Activated CD4-positive, CD25-positive, alpha-beta regulatory T cell treated with anti-CD3 and anti-CD28 coated beads, Interleukin-2, amount 50 U/mL, for 72 hours (primary cell): ENCODE results near the gene GNG2.

Source experiments
- DNase-seq: peaks from one replicate; pipeline ENCODE4 v3.0.0; 2021

GNG2 gene

DNA sequence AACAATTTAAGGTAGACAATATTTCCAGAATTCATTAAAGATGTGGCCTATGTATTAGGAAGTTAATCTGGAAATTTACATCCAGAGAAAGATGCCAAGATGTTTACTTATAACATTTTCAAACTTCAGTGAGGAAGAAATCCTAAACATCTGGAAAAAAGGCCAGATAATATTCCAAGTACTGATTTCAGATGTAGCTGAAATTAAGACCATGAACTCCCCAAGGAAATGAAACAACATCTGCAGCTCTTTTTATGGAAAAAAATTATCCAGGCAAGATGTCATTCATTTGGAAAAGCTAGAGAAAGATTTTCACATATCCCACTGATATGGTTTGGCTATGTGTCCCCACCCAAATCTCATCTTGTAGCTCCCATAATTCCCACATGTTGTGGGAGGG lies 35.0 kb downstream of the GNG2 start:
- DNase-seq: no peak

DNA sequence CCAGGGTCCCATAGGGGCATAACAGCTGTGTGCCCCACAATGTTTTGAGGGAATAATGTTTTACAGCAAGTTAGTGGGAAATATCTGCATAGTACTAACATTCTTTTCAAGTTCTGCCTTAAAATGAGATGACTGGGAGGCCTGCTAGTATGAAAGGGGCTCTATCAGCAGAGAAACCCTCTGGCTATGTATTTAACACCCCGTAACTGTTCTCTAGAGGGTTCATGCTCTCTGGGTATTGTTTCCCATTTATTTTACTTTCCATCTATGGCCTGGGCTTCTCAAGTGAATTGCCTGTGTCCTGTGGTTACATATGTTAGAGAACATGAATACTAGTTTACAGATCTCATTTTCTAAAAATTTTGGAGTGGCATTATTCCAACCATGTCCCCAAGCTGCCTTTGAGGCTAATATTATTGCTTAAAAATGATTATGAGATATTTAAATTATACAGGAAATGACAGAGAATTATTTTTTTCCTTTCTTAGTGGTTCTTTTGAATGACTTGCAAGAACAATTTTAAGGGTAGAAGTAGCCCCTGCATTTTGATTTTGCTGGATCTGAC lies 37.5 kb downstream of the GNG2 start:
- no peak for DNase-seq

DNA sequence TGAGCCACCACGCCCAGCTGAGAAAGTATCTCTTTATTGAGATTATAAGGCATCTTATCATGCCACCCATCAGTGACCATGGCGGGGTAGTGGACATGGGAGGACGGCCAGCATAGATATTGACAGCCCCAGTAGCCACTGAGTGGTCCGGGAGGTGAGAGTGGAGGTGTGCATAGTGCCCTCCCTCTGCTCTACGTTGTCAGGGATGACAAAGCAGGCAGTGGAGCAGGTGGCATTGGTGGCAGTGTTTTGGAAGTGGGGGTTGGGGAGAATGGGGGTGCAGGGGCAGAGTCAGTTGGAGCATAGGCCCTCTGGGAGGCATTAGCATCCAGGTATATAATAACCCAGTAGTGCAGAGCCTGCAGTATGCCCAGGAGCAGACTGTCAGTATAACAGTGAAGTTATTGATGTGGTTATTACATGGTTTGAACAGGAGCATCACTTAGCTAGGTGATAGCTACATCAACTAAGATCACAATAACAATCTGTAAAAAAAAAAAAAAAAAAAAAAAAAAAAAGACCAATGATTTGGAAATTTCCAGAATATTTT lies 41.1 kb downstream of the GNG2 start:
- no peak for DNase-seq

DNA sequence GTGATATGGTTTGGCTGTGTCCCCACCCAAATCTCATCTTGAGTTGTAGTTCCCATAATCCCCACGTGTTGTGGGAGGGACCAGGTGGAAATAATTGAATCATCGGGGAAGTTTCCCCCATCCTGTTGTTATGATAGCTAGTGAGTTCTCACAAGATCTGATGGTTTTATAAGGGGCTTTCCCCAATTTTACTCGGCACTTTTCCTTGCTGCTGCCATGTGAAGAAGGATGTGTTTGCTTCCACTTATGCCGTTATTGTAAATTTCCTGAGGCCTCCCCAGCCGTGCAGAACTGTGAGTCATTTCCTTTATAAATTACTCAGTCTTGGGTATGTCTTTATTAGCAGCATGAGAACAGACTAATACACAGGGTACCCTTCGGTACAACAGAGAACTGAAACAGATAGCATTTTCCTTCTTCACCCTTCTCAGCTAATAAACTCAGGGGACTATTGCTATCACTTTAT lies 45.3 kb downstream of the GNG2 start:
- DNase-seq: peak; percentile 34

DNA sequence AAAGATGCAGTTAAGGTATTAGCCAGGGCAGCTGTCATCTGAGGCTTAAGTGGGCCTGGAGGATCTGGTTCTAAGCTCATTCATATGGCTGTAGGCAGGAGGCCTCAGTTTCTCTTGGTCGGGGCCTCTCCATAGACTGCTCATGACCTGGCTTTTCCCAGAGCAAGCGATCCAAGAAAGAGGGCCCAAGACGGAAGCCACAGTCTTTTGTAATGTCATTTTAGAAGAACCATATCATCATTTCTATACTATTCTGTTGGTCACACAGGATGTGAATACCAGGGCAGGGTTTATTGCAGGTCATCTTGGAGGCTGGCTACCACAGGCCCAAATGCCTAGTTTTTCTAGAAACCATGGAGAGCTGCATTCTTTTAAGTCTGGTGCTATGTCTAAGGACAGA lies 47.7 kb downstream of the GNG2 start:
- DNase-seq: no peak

DNA sequence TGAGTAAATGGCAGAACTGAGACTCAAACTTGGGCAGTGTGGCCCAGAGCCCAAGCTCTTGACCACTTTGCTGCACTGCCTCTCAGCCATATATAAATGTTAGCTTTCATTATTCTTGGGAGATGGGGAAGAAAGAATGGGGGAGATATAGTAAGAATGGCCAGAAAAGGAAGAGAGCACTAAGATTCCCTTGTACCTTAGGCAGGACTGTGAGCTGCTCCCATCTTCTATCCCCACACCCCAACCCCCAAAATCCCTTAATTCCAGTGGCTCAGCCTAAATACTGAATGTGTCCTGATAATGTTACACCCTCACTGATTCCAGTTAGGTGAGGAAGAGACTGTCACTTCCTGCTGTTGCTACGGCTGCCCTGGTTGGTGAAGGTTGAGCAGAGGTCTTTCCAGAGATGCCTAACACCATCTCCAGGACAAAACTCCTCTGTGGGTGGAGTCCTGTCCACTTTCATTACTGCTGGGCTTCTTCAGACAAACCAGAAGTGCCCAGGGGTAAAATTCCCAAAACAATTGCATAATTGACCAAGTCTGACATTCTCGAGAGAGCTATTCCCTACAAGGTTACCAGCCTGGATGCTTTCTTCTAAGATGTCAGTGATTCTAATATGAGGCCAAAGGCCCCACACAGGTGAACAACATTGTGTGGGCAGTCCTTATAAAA lies 51.8 kb downstream of the GNG2 start:
- DNase-seq: no peak

DNA sequence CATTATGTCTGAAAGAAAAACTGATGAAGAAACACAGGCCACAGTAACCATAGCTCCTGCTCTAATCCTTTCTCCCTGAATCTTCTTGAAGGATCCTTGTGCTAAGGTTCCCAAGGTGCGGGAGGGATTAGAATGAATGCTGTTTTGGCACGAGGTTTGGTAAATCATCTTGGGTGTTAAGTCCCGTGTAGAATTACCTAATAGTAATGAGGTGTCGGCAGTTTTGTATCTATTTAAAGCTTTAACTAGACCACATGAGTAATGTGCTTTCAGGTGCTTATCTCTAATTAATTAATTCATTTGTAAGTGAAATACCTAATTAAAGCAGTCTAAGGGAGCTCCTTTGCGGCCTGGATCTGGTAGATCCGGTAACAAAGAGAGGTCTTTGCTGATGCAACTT lies 53.9 kb downstream of the GNG2 start:
- DNase-seq: no peak

DNA sequence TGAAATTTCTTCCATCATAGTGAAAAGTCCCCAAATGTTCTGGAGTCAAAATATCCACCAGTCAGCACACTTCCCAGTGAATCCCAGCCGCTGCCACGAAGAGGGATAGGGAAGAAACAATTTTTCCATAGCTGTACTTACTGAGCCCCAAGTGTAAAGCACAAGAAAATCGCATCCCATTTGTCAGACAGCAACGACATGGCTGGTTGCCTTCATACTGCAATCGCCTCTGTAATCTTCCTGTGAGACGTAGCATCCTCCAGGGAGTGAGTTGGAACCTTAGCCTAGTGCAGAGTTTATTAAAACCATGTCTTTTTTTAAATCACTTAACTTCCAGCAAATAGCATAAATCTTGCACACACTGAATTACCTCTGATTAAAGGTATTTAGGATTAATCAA lies 56.8 kb downstream of the GNG2 start:
- DNase-seq: no peak

DNA sequence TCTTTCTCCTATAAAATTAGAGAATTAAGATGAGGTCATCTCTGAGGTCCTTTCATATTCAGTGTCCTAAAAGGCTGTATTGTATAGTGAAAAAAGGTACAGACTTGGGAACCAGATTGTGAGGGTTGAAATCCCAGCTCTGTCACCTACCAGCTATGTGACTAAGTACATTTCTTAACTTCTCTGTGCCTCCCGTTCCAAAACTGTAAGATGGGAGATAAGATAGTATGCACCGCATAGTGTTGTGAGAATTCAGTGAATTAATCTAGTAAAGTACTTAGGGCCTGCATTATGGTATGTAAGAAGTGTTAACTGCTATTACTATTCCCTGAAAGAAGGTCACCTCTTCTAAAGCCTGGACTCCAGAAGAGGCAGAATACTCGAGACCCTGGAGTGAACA lies 60.6 kb downstream of the GNG2 start:
- DNase-seq: no peak

DNA sequence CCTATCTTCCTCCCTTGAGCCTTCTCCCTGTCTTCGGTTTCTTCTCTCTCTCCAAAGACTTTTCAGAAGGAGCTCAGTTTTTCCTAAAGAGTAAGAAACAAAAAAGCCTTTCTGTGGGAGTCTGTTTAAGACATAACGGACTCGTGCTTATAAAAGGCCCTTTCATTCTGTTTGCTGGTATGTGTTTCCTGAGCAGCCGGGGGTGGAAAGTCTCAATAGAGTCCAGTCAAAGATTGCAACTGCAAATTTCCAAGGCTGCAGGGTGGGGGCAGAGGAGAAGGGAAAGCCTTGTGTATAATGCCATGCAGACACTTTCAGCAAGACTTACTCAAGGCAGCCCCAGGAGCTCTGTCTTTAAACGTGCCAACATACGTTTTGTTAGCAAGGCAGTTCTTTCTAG lies 62.2 kb downstream of the GNG2 start:
- DNase-seq: no peak

DNA sequence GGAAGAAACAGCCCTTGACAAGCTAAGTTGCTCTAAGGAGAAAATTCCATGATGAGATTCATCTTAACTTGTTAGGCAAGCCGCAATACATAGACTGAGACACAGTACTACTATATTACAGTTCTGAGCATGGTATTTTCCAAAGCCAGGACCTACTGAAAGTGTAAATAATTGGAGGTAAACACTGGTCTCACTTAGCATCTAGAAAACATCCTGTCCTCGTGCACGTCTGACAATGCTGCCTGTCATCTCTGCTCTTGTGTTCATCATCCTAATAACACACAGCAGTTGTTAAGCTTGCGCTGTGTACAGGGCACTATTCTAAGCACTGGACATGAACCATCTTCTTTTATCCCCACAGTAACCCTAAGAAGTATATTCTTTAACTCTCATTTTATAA lies 64.2 kb downstream of the GNG2 start:
- no peak for DNase-seq

DNA sequence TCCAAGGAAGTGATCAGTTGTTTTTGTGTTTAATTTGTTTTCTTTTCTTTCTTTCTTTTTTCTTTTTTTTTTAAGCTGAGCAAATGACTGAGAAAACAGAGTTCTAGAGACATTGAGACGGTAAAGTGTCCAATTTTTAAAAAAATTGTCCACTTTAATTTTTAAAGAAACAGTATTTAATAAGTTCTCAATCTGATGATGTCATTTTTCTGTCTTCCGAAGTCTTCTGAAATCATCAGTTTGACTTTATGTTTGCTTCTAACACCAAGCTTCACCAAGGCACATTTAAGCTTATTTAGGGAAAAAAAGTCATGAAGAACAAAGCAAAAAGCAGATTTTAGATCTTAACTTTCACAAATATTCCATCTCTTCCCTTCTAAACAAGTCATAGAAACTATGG lies 65.6 kb downstream of the GNG2 start:
- DNase-seq: no peak

DNA sequence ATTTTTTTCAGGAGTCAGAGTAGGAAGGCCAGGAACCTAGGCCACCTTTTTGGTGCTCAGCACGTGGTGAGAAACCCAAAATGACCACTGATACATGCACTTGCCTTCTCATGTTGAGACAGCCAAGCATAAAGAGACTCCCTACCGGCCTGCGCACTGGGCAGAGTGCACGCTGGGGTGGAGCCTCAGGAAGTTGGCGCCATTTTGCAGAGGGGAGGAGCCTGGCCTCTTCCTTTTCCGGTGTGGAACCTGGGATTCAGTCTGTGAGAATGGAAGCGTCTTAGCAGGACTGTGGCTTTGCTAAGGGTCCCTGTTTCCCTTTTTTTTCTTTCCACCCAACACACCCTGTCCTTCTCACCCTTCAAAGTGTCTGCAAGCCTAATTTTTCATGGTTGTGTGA lies 66.0 kb downstream of the GNG2 start:
- no peak for DNase-seq

DNA sequence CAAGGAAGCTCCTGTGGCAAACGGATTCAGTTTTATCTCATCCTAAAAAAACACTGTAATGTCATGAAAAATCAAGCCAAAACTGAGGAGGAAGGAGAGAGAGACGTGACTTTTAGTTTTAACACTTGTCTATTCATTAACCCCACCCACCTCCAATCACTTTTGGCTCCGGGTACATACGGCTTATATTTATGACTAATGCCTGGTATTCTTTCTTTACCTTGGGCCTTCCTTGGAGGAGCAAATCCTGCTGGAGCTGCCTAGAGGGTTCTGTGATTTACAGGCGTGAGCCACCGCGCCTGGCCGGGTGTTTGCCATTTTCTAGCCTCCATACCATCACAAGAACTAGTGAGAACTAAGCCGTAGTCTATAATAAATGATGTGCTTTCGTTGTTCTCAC lies 68.2 kb downstream of the GNG2 start:
- no peak for DNase-seq

DNA sequence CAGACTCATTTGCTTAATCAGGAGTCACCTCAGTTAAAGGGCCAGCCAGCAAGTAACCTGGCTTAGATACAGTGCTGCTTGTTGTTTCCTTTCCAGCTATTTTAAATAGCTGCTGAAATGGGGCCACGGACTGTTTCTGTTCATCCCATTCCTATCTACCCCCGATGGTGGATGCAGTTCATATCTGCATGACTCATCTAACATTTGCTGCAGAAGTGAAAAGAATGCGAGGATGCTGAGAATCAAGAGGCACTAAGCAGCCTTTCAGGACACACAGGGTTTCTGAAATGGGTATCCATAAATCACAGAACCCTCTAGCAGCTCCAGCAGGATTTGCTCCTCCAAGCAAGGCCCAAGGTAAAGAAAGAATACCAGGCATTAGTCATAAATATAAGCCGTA lies 68.8 kb downstream of the GNG2 start:
- no peak for DNase-seq

DNA sequence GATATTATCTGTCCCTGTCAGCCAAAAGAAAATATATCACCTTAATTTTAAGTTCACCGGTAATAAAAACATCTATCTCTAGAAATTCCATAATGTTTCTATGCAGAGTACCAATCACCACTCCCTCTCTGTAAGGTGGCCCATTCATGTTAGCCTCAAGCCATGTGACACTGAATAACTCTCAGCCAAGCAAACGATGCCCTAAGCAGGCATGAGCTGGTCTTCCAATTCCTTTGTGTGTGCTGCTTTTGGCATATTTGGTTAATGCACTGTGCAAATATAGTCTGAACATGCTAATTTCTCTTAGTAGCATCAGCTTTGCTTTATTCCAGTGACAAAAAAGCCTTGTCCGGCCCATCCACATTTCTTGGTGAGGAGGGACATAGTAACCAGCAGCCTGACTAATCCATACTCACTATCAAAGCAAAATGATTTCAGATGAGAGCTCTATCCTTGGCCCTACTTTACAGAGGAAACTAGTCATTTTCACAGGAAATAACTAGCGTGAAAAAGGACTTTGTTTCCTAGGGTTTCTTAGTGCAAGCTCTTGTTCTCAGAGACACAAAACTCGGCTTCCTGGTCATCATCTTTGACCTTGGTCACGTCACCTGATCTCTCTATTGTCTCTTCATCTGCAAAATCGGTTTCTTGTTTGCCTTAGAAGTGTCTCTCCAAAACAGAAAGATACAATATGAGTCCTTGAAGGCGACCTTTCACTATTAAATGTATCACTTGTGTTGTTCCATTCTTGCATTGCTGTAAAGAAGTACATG lies 69.7 kb downstream of the GNG2 start:
- DNase-seq: no peak

DNA sequence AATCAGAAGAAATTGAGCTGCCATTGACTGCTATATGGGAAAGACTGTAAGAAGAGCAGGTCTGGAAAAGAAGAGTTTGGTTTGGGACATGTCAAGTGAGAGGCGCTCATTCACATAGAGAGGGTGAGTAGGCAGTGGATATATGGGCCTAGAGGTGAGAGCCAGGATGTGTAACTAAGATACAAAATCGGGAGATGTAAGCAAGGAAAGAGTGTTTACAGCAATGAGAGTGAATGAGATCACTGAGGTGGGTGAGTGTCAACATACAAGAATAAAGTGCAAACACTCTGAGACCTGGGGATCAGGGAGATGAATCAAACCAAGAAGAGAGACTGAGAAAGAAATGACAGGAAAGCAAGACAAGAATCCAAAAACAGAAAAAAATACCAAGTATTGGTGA lies 70.9 kb downstream of the GNG2 start:
- no peak for DNase-seq

DNA sequence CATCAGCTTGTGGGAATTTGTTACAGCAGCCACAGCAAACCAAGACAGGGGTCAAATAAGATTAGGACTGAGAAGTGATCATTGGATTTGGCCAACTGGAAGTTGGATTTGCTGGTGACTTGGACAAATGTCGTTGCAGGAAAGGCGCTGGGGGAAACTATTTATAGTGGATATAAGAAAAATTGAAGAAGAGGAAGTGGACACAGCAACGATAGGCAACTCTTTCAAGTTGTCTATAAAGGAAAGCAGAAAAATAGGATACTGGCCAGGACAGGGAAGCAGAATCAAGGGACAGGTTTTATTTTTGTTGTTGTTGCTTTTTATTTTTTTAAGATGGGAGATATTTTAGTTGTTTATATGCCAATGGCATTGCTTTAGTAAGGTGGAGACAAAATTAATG lies 72.8 kb downstream of the GNG2 start:
- no peak for DNase-seq

DNA sequence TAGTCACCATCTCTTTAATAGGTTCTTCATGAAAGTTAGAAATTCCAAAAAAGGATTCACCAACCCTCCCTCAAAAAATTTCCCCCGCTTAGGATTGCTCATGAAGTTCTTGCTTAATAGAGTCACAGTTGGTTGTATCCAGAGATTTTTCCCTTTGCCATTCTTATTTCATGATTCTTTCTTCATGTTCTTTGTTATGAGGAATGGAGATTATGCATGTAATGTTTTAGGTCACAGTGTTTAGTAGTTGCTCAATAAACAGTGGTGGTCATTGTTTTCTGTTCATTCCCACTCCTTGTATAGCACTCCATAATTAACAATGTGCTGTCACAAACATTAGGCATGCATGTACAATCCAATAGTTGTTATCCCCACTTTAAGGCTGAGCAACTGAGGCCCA lies 77.7 kb downstream of the GNG2 start:
- no peak for DNase-seq

DNA sequence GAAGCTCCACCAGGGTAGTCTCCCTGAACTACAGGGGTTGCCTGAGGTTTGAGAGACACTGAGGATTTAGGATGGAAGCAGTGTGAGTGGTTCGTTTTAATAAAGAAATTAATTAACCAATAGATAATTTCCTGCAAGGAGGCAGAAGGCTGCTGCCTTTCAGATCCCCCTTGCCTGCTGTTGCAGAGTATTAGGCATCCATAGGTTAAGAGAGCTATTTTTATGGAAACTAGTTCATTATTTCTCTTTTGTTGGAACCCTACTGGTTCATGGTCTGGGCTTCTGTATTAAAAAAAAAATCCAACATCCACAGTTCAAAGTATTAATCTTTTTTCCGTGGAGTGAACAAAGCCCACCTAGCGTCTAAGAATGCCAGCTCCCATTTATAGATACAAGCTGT lies 78.4 kb downstream of the GNG2 start:
- no peak for DNase-seq

DNA sequence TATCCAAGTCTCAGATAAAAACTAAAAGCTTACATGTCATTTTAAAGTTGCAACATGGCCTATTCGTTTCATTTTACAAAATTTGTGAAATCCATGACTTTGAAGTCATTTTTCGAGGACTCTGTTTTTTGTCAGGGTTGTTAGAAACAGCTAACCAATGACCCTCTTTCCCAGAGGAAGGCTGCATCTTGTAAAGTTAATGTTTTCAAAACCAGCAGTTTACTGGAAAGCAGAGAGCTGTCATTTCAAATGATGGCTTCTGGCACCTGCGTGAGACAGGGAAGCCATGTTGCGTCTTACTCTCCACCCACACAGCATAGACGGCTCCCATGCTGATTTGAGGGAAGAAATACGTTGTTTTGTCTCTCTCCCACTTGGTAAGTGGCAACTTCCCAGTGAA lies 78.8 kb downstream of the GNG2 start:
- DNase-seq: no peak

DNA sequence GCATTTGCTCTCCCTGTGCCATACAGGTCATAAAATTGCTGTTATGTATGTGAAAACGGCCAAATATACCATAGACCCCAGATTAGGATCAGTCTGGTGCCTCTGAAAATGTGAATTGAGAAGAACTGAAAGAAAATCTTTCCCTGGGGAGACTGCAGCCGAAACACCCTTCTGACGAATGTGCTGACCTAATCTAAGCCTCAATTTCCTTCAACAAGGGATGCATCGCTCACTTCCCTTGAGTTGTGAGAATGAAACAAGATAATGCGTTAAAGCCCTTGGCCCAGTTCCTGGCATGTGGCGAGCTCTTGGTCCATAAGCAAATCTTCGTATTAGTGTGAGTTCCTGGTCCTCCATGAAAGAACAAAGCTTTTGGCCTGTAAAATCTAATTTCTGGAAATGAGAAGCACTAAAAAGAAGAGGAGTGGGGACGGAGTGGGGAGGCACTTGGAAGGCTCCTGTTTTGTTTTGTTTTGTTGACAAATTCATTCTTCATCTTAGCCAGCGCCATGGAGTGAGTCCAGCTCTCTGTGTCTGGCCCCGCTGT lies 79.4 kb downstream of the GNG2 start:
- no peak for DNase-seq

DNA sequence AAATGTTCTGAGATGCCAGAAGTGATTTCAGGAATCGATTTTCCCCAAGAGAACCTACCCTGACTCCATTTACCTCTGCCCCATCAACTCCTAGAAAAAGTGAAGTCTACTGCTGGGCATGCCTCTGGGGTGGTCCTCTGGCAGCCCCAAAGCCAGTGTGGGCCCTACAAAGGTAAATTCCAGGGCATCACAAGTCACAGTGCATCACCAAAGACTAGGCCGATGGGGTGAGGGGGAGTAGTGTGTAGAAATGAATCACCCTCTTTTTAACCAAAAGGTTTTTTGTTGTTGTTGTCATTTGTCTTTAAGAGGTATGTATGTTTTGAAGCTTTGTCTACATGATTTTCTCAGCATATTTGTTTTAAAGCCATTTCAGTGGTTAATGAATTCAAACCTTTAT lies 82.6 kb downstream of the GNG2 start:
- no peak for DNase-seq

DNA sequence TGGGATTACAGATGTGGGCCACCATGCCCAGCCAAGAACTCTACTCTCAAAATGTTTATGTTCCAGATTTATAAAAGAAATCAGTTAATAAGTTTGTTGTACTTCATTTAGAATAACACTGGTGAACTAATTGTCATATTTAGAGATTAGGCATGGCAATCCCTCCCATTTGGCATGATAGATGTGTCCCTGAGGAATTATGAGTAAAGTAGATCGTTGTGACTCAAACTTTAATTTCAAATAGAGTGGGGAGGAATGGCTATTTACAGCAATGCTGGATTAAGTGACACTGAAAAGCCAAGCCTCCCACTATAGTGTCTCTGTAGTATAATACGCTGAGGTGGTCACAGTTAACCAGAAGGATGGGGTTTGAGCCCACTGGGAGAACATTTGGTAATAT lies 89.6 kb downstream of the GNG2 start:
- no peak for DNase-seq
